ENCODE measurements around the gene NAT10.

- TF ChIP-seq POLR2A (IDR thresholded peaks at IDR 0.05; ENCODE audit: low read length): no peak
- no peak for TF ChIP-seq GATA1 (IDR thresholded peaks at IDR 0.05; ENCODE audit: low read depth, low read length)
These were observed 15.2 kb downstream of the NAT10 start for GRCh38 chr11:34120651-34121050.
